H9 (cell line): ENCODE data around the gene PLEKHA1. TPM values are rescaled to one million over a fixed set of nuclear protein-coding genes. Genes with fewer than 3 reads are reported as not detected.

Source experiments
- DNase-seq: peaks from one replicate; pipeline ENCODE4 v3.0.0-alpha.2; 2017
- H2AFZ ChIP-seq: one replicate; pipeline ENCODE4 v1.6.1; 2013; ENCODE audit warnings: mild to moderate bottlenecking, low read length, control low read depth, moderate library complexity
- H2AK5ac ChIP-seq: 2 replicates; pipeline ENCODE4 v1.6.1; 2013; ENCODE audit warnings: low read length, control low read depth, mixed read lengths; ENCODE audit not compliant: insufficient read length
- H2BK120ac ChIP-seq: one replicate; pipeline ENCODE4 v1.6.1; 2013; ENCODE audit warnings: low read depth, mild to moderate bottlenecking, low read length, control low read depth, inconsistent platforms; ENCODE audit not compliant: poor library complexity, severe bottlenecking
- H2BK12ac ChIP-seq: 2 replicates; pipeline ENCODE4 v1.6.1; 2013; ENCODE audit warnings: low read length, control low read depth, mixed read lengths, low read depth; ENCODE audit not compliant: insufficient read length
- H2BK15ac ChIP-seq: 2 replicates; pipeline ENCODE4 v1.6.1; 2013; ENCODE audit warnings: low read depth, low read length, control low read depth
- H2BK20ac ChIP-seq: one replicate; pipeline ENCODE4 v1.6.1; 2013; ENCODE audit warnings: low read depth, mild to moderate bottlenecking, low read length, control low read depth, inconsistent platforms; ENCODE audit not compliant: poor library complexity, severe bottlenecking
- H2BK5ac ChIP-seq: 2 replicates; pipeline ENCODE4 v1.6.1; 2013; ENCODE audit warnings: low read length, control low read depth, mixed read lengths; ENCODE audit not compliant: insufficient read length
- H3K14ac ChIP-seq: 2 replicates; pipeline ENCODE4 v1.6.1; 2013; ENCODE audit warnings: low read length, control low read depth; ENCODE audit not compliant: insufficient read depth
- H3K18ac ChIP-seq: 2 replicates; pipeline ENCODE4 v1.6.1; 2013; ENCODE audit warnings: low read depth, mild to moderate bottlenecking, mixed read lengths, low read length, control low read depth; ENCODE audit not compliant: insufficient read length
- H3K23ac ChIP-seq: 2 replicates; pipeline ENCODE4 v1.6.1; 2013; ENCODE audit warnings: low read length, control low read depth, mixed read lengths, low read depth; ENCODE audit not compliant: insufficient read length
- H3K23me2 ChIP-seq: 2 replicates; pipeline ENCODE4 v1.6.1; 2013; ENCODE audit warnings: low read depth, mild to moderate bottlenecking, mixed read lengths, low read length, control low read depth; ENCODE audit not compliant: insufficient read length, poor library complexity, severe bottlenecking
- H3K27ac ChIP-seq: 2 replicates; pipeline ENCODE4 v1.5.1; 2013; ENCODE audit warnings: low read length, control low read depth, mixed read lengths, low read depth; ENCODE audit not compliant: insufficient read length
- H3K27me3 ChIP-seq: 2 replicates; pipeline ENCODE4 v1.6.1; 2013; ENCODE audit warnings: low read length, control low read depth, inconsistent platforms; ENCODE audit not compliant: insufficient read depth
- H3K4ac ChIP-seq: 2 replicates; pipeline ENCODE4 v1.6.1; 2013; ENCODE audit warnings: low read depth, mild to moderate bottlenecking, control low read depth, inconsistent platforms, low read length, moderate library complexity
- H3K4me1 ChIP-seq: 2 replicates; pipeline ENCODE4 v1.6.1; 2013; ENCODE audit warnings: low read length, control low read depth, inconsistent platforms; ENCODE audit not compliant: insufficient read depth
- H3K4me2 ChIP-seq: 2 replicates; pipeline ENCODE4 v1.6.1; 2013; ENCODE audit warnings: low read length, control low read depth, mixed read lengths; ENCODE audit not compliant: insufficient read length, insufficient read depth
- H3K56ac ChIP-seq: 2 replicates; pipeline ENCODE4 v1.6.1; 2013; ENCODE audit warnings: low read depth, mild to moderate bottlenecking, mixed read lengths, low read length, control low read depth; ENCODE audit not compliant: insufficient read length
- H3K79me1 ChIP-seq: 2 replicates; pipeline ENCODE4 v1.6.1; 2013; ENCODE audit warnings: low read depth, mild to moderate bottlenecking, moderate library complexity, low read length, control low read depth, inconsistent platforms; ENCODE audit not compliant: insufficient read depth, poor library complexity, severe bottlenecking
- H3K79me2 ChIP-seq: 2 replicates; pipeline ENCODE4 v1.6.1; 2013; ENCODE audit warnings: low read length, control low read depth, inconsistent platforms; ENCODE audit not compliant: insufficient read depth
- H3K9ac ChIP-seq: 2 replicates; pipeline ENCODE4 v1.6.1; 2013; ENCODE audit warnings: low read length, control low read depth, mixed read lengths; ENCODE audit not compliant: insufficient read length; ENCODE audit errors: extremely low read depth
- H3K9me3 ChIP-seq: one replicate; pipeline ENCODE4 v1.6.1; 2013; ENCODE audit warnings: low read depth, low read length, inconsistent platforms; ENCODE audit not compliant: control insufficient read depth
- H3T11ph ChIP-seq: one replicate; pipeline ENCODE4 v1.6.1; 2013; ENCODE audit warnings: mild to moderate bottlenecking, low read length, control low read depth, inconsistent platforms
- H4K20me1 ChIP-seq: one replicate; pipeline ENCODE4 v1.6.1; 2013; ENCODE audit not compliant: control insufficient read depth, insufficient read length, insufficient read depth
- H4K5ac ChIP-seq: 2 replicates; pipeline ENCODE4 v1.6.1; 2013; ENCODE audit warnings: low read depth, mild to moderate bottlenecking, mixed read lengths, low read length, control low read depth; ENCODE audit not compliant: insufficient read length
- H4K8ac ChIP-seq: replicated peaks from 2 replicates; pipeline ENCODE4 v1.6.1; 2013; ENCODE audit warnings: low read length, control low read depth, mixed read lengths, low read depth; ENCODE audit not compliant: insufficient read length
- H4K91ac ChIP-seq: 2 replicates; pipeline ENCODE4 v1.6.1; 2013; ENCODE audit warnings: low read depth, mild to moderate bottlenecking, moderate library complexity, mixed read lengths, low read length, control low read depth; ENCODE audit not compliant: insufficient read length
- H3K27ac Mint-ChIP-seq, 3 experiments: 2 replicates in 2 of 3; 3 replicates in 1 of 3; pipeline ENCODE4 v1.8.0; 2020 to 2021; ENCODE audit warnings: mixed read lengths in 3 of 3, mild to moderate bottlenecking in 1 of 3, moderate library complexity in 1 of 3
- H3K27me3 Mint-ChIP-seq: 2 replicates; pipeline ENCODE4 v1.8.0; 2021; ENCODE audit warnings: low read depth, mild to moderate bottlenecking, moderate library complexity, mixed read lengths
- H3K36me3 Mint-ChIP-seq, 3 experiments: 2 replicates in 2 of 3; 3 replicates in 1 of 3; pipeline ENCODE4 v1.8.0; 2020 to 2021; ENCODE audit warnings: low read depth in 3 of 3, mixed read lengths in 3 of 3; ENCODE audit not compliant: insufficient read depth in 1 of 3
- H3K4me1 Mint-ChIP-seq, 2 experiments: 2 replicates each; pipeline ENCODE4 v1.8.0; 2020; ENCODE audit warnings: mixed read lengths in 2 of 2
- H3K4me3 Mint-ChIP-seq, 2 experiments: 2 replicates in 1 of 2; 3 replicates in 1 of 2; pipeline ENCODE4 v1.8.0; 2020 to 2021; ENCODE audit warnings: mild to moderate bottlenecking in 2 of 2, mixed read lengths in 2 of 2, moderate library complexity in 1 of 2
- H3K9me3 Mint-ChIP-seq, 2 experiments: 2 replicates in 1 of 2; 3 replicates in 1 of 2; pipeline ENCODE4 v1.8.0; 2020; ENCODE audit warnings: mild to moderate bottlenecking in 2 of 2, mixed read lengths in 2 of 2, moderate library complexity in 1 of 2
- WGBS: extraction: QIAGEN DNeasy Blood & Tissue Kit; methylation state at CpG from one replicate; pipeline ENCODE4 v1.1.7; 2013; ENCODE audit warnings: missing lambda C conversion rate, low lambda C conversion rate, mixed read lengths; ENCODE audit not compliant: insufficient read length; ENCODE audit errors: extremely low coverage; 5-methylcytosine and 5-hydroxymethylcytosine counted together
- total RNA-seq: library from RNA; stranded (reverse); gene quantifications from 2 replicates; pipeline ENCODE4 v1.2.1, GENCODE V29; 2021
- TF ChIP-seq, protein P1 (sequence below): fragments of 200-600 bp; sonication (generic); conservative IDR thresholded peaks from 3 replicates; pipeline ENCODE4 v1.8.0; 2021; ENCODE audit warnings: antibody characterized with exemption, mild to moderate bottlenecking

Gene PLEKHA1
- total RNA-seq, 1 experiment from 2014 or later = 32.7 TPM

DNA sequence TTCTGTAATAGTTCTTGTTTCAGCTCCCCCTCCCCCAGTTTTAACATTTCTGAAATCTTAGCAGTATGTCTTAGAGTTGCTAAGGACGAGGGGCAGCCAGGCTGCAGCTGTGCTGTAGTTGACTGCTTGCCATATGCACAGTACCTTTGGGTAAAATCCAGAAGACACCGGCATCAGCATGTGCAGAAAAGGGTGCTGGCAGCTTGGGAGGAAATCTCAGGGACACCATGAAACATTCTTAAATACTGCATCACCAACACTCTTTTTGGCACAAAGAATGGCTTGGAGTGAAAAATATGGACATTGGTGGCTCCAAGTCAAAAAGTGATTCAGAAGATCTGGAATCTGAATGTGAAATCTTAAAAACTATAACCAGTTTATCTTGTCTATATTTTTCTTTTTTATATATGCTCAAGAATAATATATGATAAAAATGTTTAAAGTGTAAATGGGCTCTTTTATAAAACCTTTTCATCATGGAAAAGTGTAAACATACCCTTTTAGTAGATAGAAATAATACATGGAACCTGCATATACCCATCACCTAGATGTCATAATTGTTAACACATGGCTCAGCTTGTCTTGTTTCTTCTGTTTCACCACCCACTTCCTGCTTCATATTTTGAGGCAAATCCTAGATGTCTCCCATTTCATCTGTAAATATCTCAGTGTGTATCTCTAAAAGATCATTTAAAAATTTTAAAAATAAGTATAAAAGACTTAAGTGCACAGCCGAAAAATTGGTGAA is 45.5 kb downstream of the PLEKHA1 start:
- H3K56ac ChIP-seq = no peak overlapping the region
- H2BK20ac ChIP-seq = no peak overlapping the region
- no peaks in the 10 kb centered on the region for H3K9me3 ChIP-seq
- peaks cover 2% of the 10 kb centered on the region; the same call in 1 of the 2 replicates for H3K4me1 ChIP-seq
- H3K9ac ChIP-seq = no peak overlapping the region
- no peak overlapping the region for H4K91ac ChIP-seq
- no peak overlapping the region for H3K27ac ChIP-seq
- no peaks in the 10 kb centered on the region for H3K23me2 ChIP-seq
- no peak overlapping the region for H4K8ac ChIP-seq
- TF ChIP-seq, protein P1, sequence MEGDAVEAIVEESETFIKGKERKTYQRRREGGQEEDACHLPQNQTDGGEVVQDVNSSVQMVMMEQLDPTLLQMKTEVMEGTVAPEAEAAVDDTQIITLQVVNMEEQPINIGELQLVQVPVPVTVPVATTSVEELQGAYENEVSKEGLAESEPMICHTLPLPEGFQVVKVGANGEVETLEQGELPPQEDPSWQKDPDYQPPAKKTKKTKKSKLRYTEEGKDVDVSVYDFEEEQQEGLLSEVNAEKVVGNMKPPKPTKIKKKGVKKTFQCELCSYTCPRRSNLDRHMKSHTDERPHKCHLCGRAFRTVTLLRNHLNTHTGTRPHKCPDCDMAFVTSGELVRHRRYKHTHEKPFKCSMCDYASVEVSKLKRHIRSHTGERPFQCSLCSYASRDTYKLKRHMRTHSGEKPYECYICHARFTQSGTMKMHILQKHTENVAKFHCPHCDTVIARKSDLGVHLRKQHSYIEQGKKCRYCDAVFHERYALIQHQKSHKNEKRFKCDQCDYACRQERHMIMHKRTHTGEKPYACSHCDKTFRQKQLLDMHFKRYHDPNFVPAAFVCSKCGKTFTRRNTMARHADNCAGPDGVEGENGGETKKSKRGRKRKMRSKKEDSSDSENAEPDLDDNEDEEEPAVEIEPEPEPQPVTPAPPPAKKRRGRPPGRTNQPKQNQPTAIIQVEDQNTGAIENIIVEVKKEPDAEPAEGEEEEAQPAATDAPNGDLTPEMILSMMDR = no peak
- H2BK5ac ChIP-seq = no peak overlapping the region
- Mint-ChIP-seq H3K36me3 (peaks cover 10 to 44% (median 22%) of the 10 kb centered on the region in 3 experiments; a peak in 6 of 7 replicates), H3K4me3 (no peak overlapping the region), H3K9me3 (no peaks in the 10 kb centered on the region), H3K27ac (peak overlapping the region in 1 of 3 experiments; percentile 63; a peak in 2 of 7 replicates), H3K27me3 (no peaks in the 10 kb centered on the region), H3K4me1 (peaks cover 8 to 10% of the 10 kb centered on the region in 2 experiments; a peak in 3 of 4 replicates)
- no peak overlapping the region for H2BK120ac ChIP-seq
- no peaks in the 10 kb centered on the region for H3K27me3 ChIP-seq
- H2AK5ac ChIP-seq = no peak overlapping the region
- no peak for DNase-seq
- no peak overlapping the region for H4K5ac ChIP-seq
- no peak overlapping the region for H2BK15ac ChIP-seq
- WGBS = no CpG with 5 or more reads among the region's 3 CpGs
- H3K79me2 ChIP-seq = no peaks in the 10 kb centered on the region
- no peak overlapping the region for H2BK12ac ChIP-seq
- H4K20me1 ChIP-seq = no peaks in the 10 kb centered on the region
- no peak overlapping the region for H3K18ac ChIP-seq
- H3K4me2 ChIP-seq = no peak overlapping the region
- no peak overlapping the region for H3K14ac ChIP-seq
- H2AFZ ChIP-seq = no peak overlapping the region
- no peak overlapping the region for H3K23ac ChIP-seq
- H3K4ac ChIP-seq = no peak overlapping the region
- H3T11ph ChIP-seq = no peak overlapping the region
- no peaks in the 10 kb centered on the region for H3K79me1 ChIP-seq
